RCC 7860 (cell line): ENCODE data around the gene SYTL3.

Source experiments
- DNase-seq: peaks from one replicate; pipeline ENCODE4 v3.0.0-alpha.2; 2015; ENCODE audit warnings: low spot score
- FAIRE-seq: peaks from 2 replicates; lab custom pipeline; 2012; peaks lifted over from hg19 to GRCh38; lab: Jason Lieb, UNC

SYTL3 gene

GRCh38 chr6:158769771-158770432 lies 120.0 kb downstream of the SYTL3 start:
- no peak for DNase-seq
- FAIRE-seq: no peak

- FAIRE-seq: no peak
- no peak for DNase-seq
Measured at GRCh38 chr6:158770533-158771330, 120.9 kb downstream of the SYTL3 start.

- FAIRE-seq (no peak), DNase-seq (no peak)
Measured at GRCh38 chr6:158771399-158772152, 121.7 kb downstream of the SYTL3 start.

GRCh38 chr6:158772172-158772571 lies 122.3 kb downstream of the SYTL3 start:
- FAIRE-seq: no peak

GRCh38 chr6:158772851-158773371 lies 123.1 kb downstream of the SYTL3 start:
- FAIRE-seq (no peak), DNase-seq (no peak)

More at GRCh38 chr6:158772172-158772571, 122.3 kb downstream of the SYTL3 start:
- no peak for DNase-seq

GRCh38 chr6:158773581-158774449 lies 124.0 kb downstream of the SYTL3 start:
- FAIRE-seq: no peak
- DNase-seq: no peak

- FAIRE-seq: no peak
- DNase-seq: no peak
Measured at GRCh38 chr6:158774717-158775449, 125.0 kb downstream of the SYTL3 start.

- no peak for DNase-seq
- no peak for FAIRE-seq
Measured at GRCh38 chr6:158775832-158776231, 126.0 kb downstream of the SYTL3 start.

GRCh38 chr6:158776737-158777136 lies 126.9 kb downstream of the SYTL3 start:
- FAIRE-seq: no peak
- no peak for DNase-seq

GRCh38 chr6:158777510-158777909 lies 127.7 kb downstream of the SYTL3 start:
- FAIRE-seq (no peak), DNase-seq (no peak)

GRCh38 chr6:158778005-158778527 lies 128.2 kb downstream of the SYTL3 start:
- DNase-seq (no peak), FAIRE-seq (no peak)

- FAIRE-seq (no peak), DNase-seq (no peak)
Measured at GRCh38 chr6:158780246-158780884, 130.5 kb downstream of the SYTL3 start.

GRCh38 chr6:158780988-158781691 lies 131.3 kb downstream of the SYTL3 start:
- DNase-seq: no peak
- no peak for FAIRE-seq

- no peak for DNase-seq
Measured at GRCh38 chr6:158781692-158782373, 132.0 kb downstream of the SYTL3 start.

GRCh38 chr6:158782432-158783166 lies 132.7 kb downstream of the SYTL3 start:
- no peak for FAIRE-seq
- DNase-seq: no peak

More at GRCh38 chr6:158781692-158782373, 132.0 kb downstream of the SYTL3 start:
- no peak for FAIRE-seq

GRCh38 chr6:158783167-158783450 lies 133.3 kb downstream of the SYTL3 start:
- no peak for FAIRE-seq
- no peak for DNase-seq

- FAIRE-seq: no peak
- DNase-seq: no peak
Measured at GRCh38 chr6:158783851-158784250, 134.0 kb downstream of the SYTL3 start.
